CD14-positive monocyte (primary cell): ENCODE data around the gene ZNF154. TPM values are rescaled to one million over a fixed set of nuclear protein-coding genes. Genes with fewer than 3 reads are reported as not detected.

Experiments
- DNase-seq, 3 donors: peaks; one replicate each; pipeline ENCODE4 v3.0.0-alpha.2; 2011 to 2022
- H2AFZ ChIP-seq: 2 replicates; pipeline ENCODE4 v1.6.0; 2012; ENCODE audit warnings: mild to moderate bottlenecking, low read depth, low read length, inconsistent platforms; ENCODE audit not compliant: insufficient read depth, poor library complexity, severe bottlenecking
- H3K27ac ChIP-seq, 2 donors: 1 replicate in 1 of 2; 2 replicates in 1 of 2; pipeline ENCODE4 v1.5.1; 2012 to 2013; ENCODE audit warnings: low read length in 2 of 2, control low read depth in 1 of 2, inconsistent platforms in 1 of 2, low read depth in 1 of 2, mild to moderate bottlenecking in 1 of 2
- H3K27me3 ChIP-seq, 2 donors: one replicate each; pipeline versions ENCODE4 v1.6.0 to v1.6.1; 2011 to 2013; ENCODE audit warnings: low read length in 2 of 2; ENCODE audit not compliant: control insufficient read depth in 2 of 2, insufficient read depth in 2 of 2
- H3K36me3 ChIP-seq, 2 donors: replicated peaks in 1 of 2; 1 replicate in 1 of 2; 2 replicates in 1 of 2; pipeline versions ENCODE4 v1.5.1 to v1.6.1; 2012 to 2013; ENCODE audit warnings: low read length in 2 of 2, control low read depth in 1 of 2, inconsistent platforms in 1 of 2, mild to moderate bottlenecking in 1 of 2; ENCODE audit not compliant: insufficient read depth in 2 of 2, control insufficient read depth in 1 of 2
- H3K4me1 ChIP-seq, 2 donors: 1 replicate in 1 of 2; 2 replicates in 1 of 2; pipeline versions ENCODE4 v1.5.1 to v1.6.1; 2012 to 2013; ENCODE audit warnings: low read length in 2 of 2, control low read depth in 1 of 2, inconsistent platforms in 1 of 2, mild to moderate bottlenecking in 1 of 2, moderate library complexity in 1 of 2; ENCODE audit not compliant: insufficient read depth in 2 of 2, control insufficient read depth in 1 of 2
- H3K4me2 ChIP-seq: replicated peaks from 2 replicates; pipeline ENCODE3; 2012; ENCODE audit warnings: low read length, moderate library complexity, mild to moderate bottlenecking; ENCODE audit not compliant: poor library complexity, severe bottlenecking; ENCODE audit errors: extremely low read depth
- H3K4me3 ChIP-seq, 3 experiments: fragments of 200-600 bp in 1 of 3; sonication (generic) in 1 of 3; replicated peaks in 1 of 3; 1 replicate in 2 of 3; 2 replicates in 1 of 3; pipeline ENCODE4 v1.5.1; 2011 to 2013; ENCODE audit warnings: low read length in 3 of 3, mild to moderate bottlenecking in 3 of 3, control low read depth in 2 of 3, low read depth in 2 of 3, inconsistent platforms in 1 of 3, moderate library complexity in 1 of 3
- H3K79me2 ChIP-seq: 2 replicates; pipeline ENCODE4 v1.6.0; 2012; ENCODE audit warnings: mild to moderate bottlenecking, control low read depth, inconsistent platforms, low read length, moderate library complexity; ENCODE audit not compliant: insufficient read depth
- H3K9ac ChIP-seq: 2 replicates; pipeline ENCODE4 v1.6.0; 2017; ENCODE audit warnings: low read length, mild to moderate bottlenecking; ENCODE audit not compliant: insufficient read depth, poor library complexity, severe bottlenecking
- H3K9me3 ChIP-seq, 2 donors: replicated peaks in 1 of 2; 1 replicate in 1 of 2; 2 replicates in 1 of 2; pipeline versions ENCODE4 v1.5.1 to v1.6.1; 2012 to 2013; ENCODE audit warnings: low read length in 2 of 2, control low read depth in 1 of 2; ENCODE audit not compliant: control insufficient read depth in 1 of 2, insufficient read depth in 1 of 2
- H4K20me1 ChIP-seq: 2 replicates; pipeline ENCODE4 v1.6.0; 2012; ENCODE audit warnings: mild to moderate bottlenecking, low read length, control low read depth, moderate library complexity; ENCODE audit not compliant: insufficient read depth
- H3K27ac Mint-ChIP-seq, 7 donors: one replicate each; pipeline ENCODE4 v1.8.0; 2020; ENCODE audit warnings: mild to moderate bottlenecking in 7 of 7, mixed read lengths in 7 of 7, moderate library complexity in 6 of 7, inconsistent platforms in 2 of 7
- H3K27me3 Mint-ChIP-seq, 3 donors: one replicate each; pipeline ENCODE4 v1.8.0; 2021 to 2022; ENCODE audit warnings: low read depth in 3 of 3, mild to moderate bottlenecking in 3 of 3, mixed read lengths in 3 of 3, moderate library complexity in 3 of 3, inconsistent platforms in 1 of 3
- H3K36me3 Mint-ChIP-seq, 2 donors: one replicate each; pipeline ENCODE4 v1.8.0; 2020; ENCODE audit warnings: mixed read lengths in 2 of 2, inconsistent platforms in 1 of 2, mild to moderate bottlenecking in 1 of 2
- H3K4me1 Mint-ChIP-seq: one replicate; pipeline ENCODE4 v1.8.0; 2020; ENCODE audit warnings: mild to moderate bottlenecking, mixed read lengths
- H3K4me3 Mint-ChIP-seq, 2 donors: one replicate each; pipeline ENCODE4 v1.8.0; 2020; ENCODE audit warnings: mild to moderate bottlenecking in 2 of 2, mixed read lengths in 2 of 2, moderate library complexity in 1 of 2
- H3K9me3 Mint-ChIP-seq, 7 donors: one replicate each; pipeline ENCODE4 v1.8.0; 2020 to 2022; ENCODE audit warnings: mixed read lengths in 7 of 7, mild to moderate bottlenecking in 6 of 7, moderate library complexity in 6 of 7, inconsistent platforms in 2 of 7
- CTCF ChIP-seq: fragments of 200-600 bp; IDR thresholded peaks from one replicate; pipeline ENCODE4 v1.8.0; 2022; ENCODE audit warnings: antibody characterized with exemption, mild to moderate bottlenecking
- WGBS: methylation state at CpG from one replicate; pipeline ENCODE4 v1.1.5; 2013; ENCODE audit warnings: missing lambda C conversion rate; ENCODE audit not compliant: insufficient coverage; 5-methylcytosine and 5-hydroxymethylcytosine counted together
- intact Hi-C, 2 donors: fragments of 100-400 bp; cut with micrococcal nuclease; formaldehyde crosslinking; loops; one replicate each; pipeline versions ENCODE4 v1.15.0 to v1.15.1; 2023
- polyA plus RNA-seq, 3 donors: library from polyadenylated mRNA; depleted of rRNA in 1 of 3; unstranded in 2 of 3; stranded (reverse) in 1 of 3; fragments of 300-500 nt in 2 of 3; fragments of >200 nt in 1 of 3; fragmentation: Illumina TruSeq in 2 of 3; gene quantifications; 1 replicate in 2 of 3; 2 replicates in 1 of 3; pipeline ENCODE4 v1.2.3, GENCODE V29; 2012 to 2021

ZNF154 gene
- polyA plus RNA-seq, 3 donors, result 0.52 TPM; not detected in 2

GRCh38 chr19:57653689-57654088 lies 55.3 kb downstream of the ZNF154 start:
- Histone ChIP-seq H3K79me2 (no peaks in the 10 kb centered on the region), H3K27me3 (no peaks in the 10 kb centered on the region), H3K4me3 (no peak overlapping the region), H3K4me2 (no peak overlapping the region), H3K27ac (no peak overlapping the region), H4K20me1 (no peaks in the 10 kb centered on the region), H3K36me3 (no peaks in the 10 kb centered on the region), H3K4me1 (no peaks in the 10 kb centered on the region), H3K9ac (no peak overlapping the region), H2AFZ (no peak overlapping the region), H3K9me3 (peaks cover 68 to 71% of the 10 kb centered on the region in 2 donors)
- H3K27me3 Mint-ChIP-seq, result peaks cover 0 to 3% (median 2%) of the 10 kb centered on the region in 3 donors
- H3K9me3 Mint-ChIP-seq, result peaks cover 51 to 83% (median 67%) of the 10 kb centered on the region in 7 donors
- H3K4me1 Mint-ChIP-seq, result no peaks in the 10 kb centered on the region
- 100% methylated on average over 1 of the region's 2 CpGs for WGBS
- no peak for TF ChIP-seq CTCF
- intact Hi-C loops, result no loop called here
- H3K27ac Mint-ChIP-seq, result no peak overlapping the region
- no peak overlapping the region for H3K4me3 Mint-ChIP-seq
- H3K36me3 Mint-ChIP-seq, result no peaks in the 10 kb centered on the region
- no peak for DNase-seq

GRCh38 chr19:57651654-57651996 lies 57.4 kb downstream of the ZNF154 start:
- Mint-ChIP-seq H3K27me3 (peaks cover 0 to under 1% (median 0%) of the 10 kb centered on the region in 3 donors), H3K36me3 (no peaks in the 10 kb centered on the region), H3K9me3 (peaks cover 56 to 93% (median 77%) of the 10 kb centered on the region in 7 donors), H3K4me3 (no peak overlapping the region), H3K27ac (no peak overlapping the region), H3K4me1 (no peaks in the 10 kb centered on the region)
- no peak overlapping the region for H3K4me2 ChIP-seq
- no peaks in the 10 kb centered on the region for H3K27me3 ChIP-seq
- no peak overlapping the region for H3K4me3 ChIP-seq
- H3K27ac ChIP-seq, result no peak overlapping the region
- H3K79me2 ChIP-seq, result no peaks in the 10 kb centered on the region
- DNase-seq, result no peak
- peaks cover 83 to 86% of the 10 kb centered on the region in 2 donors for H3K9me3 ChIP-seq
- H3K9ac ChIP-seq, result no peak overlapping the region
- intact Hi-C loops, result no loop called here
- TF ChIP-seq CTCF, result no peak
- no peaks in the 10 kb centered on the region for H3K36me3 ChIP-seq
- no peaks in the 10 kb centered on the region for H3K4me1 ChIP-seq
- no peak overlapping the region for H2AFZ ChIP-seq
- 69% methylated on average over 6 of the region's 6 CpGs for WGBS
- no peaks in the 10 kb centered on the region for H4K20me1 ChIP-seq
